ENCODE measurements around the gene PPP5C. TPM values are rescaled to one million over a fixed set of nuclear protein-coding genes. Genes with fewer than 3 reads are reported as not detected.
"Not testable (repeated sequence)": the region's sequence is repeated elsewhere in the genome, so short reads cannot be mapped to it uniquely, and the experiment has no call there.

PPP5C gene
- total RNA-seq, 1 donor from 2014 or later = 70.9 TPM

DNA sequence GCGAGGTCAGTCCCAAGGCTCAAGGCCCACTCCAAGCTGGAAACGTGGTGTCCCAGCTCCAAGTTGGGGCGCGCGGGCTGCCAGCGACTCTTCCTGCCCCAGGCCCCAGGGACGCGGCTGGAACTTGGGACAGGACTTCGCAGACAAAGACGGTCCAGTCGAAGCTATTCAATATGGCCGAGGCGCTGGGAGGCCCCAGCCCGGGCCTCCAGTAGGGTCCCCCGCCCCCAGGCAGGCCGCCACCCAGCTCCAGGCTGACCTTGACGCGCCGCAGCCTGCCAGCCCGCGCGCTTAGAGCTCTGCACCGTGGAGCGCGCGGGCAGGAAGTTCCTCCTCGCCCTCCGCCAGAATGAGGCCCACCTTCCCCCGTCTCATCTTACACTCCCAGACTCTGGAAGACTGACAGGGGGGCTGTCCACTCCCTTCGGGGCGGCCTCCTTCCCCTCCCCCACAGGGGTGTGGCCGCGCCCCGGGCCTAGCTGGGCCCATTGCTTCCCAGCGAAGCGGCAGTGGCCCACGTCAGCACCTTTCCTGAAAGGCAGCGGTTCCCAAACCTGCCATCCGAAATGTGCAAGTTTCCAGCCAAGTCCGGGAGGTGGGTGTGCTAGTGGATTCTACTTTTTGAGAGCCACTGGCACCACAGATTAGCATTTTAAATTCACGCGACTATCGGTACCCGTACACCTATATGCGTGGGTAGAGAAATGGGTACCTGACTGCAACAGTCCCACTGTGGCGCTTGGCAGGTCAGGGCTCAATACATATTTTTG lies 66.6 kb downstream of the PPP5C start, which contains the start of gene CCDC8:
CCDC8 (minus strand) TSS at position 303 of the 770 bp plus-strand sequence. CDS start 754 bp downstream, outside the sequence.
- peaks cover 29% of the 10 kb centered on the region for H4K20me1 ChIP-seq (ENCODE audit: insufficient read depth, low read length)
- H3K27me3 ChIP-seq (ENCODE audit: insufficient read depth, low read length) = no peaks in the 10 kb centered on the region
- peak within 1 kb of the TSS; percentile 75 for H2AFZ ChIP-seq (ENCODE audit: low read depth, low read length)
- peaks cover 23% of the 10 kb centered on the region for H3K79me2 ChIP-seq (ENCODE audit: insufficient read depth, low read length)
- TF ChIP-seq CTCF (IDR thresholded peaks at IDR 0.05; ENCODE audit: insufficient read depth, low read depth, low read length) (no peak), EZH2 (IDR thresholded peaks at IDR 0.05; ENCODE audit: insufficient read depth, low read length) (no peak)
- H3K9ac ChIP-seq (ENCODE audit: low read length) = peak within 1 kb of the TSS; percentile 71
- H3K27ac ChIP-seq (ENCODE audit: low read depth, low read length) = peak within 1 kb of the TSS; percentile 54
- Mint-ChIP-seq H3K27me3 (ENCODE audit: low read depth, unreplicated experiment) (no peaks in the 10 kb centered on the region), H3K4me1 (ENCODE audit: low read depth, unreplicated experiment) (peaks cover 23% of the 10 kb centered on the region), H3K27ac (ENCODE audit: unreplicated experiment) (peak within 1 kb of the TSS; percentile 83), H3K4me3 (ENCODE audit: unreplicated experiment) (peak within 1 kb of the TSS; percentile 93), H3K9me3 (ENCODE audit: unreplicated experiment) (peaks cover under 1% of the 10 kb centered on the region), H3K36me3 (ENCODE audit: low read depth, unreplicated experiment) (peaks cover 9% of the 10 kb centered on the region)
- DNase-seq (ENCODE audit: low read depth) (peak; percentile 95), FAIRE-seq (no peak)
- H3K36me3 ChIP-seq (ENCODE audit: insufficient read depth, low read length) = peaks cover 5% of the 10 kb centered on the region
- H3K9me3 ChIP-seq (ENCODE audit: insufficient read depth, low read depth, low read length) = no peaks in the 10 kb centered on the region
- peak within 1 kb of the TSS; percentile 59 for H3K4me3 ChIP-seq (ENCODE audit: insufficient read depth, low read depth, low read length)
- H3K4me1 ChIP-seq (ENCODE audit: insufficient read depth, low read length) = peaks cover 32% of the 10 kb centered on the region
- H3K4me2 ChIP-seq (ENCODE audit: low read length) = peak within 1 kb of the TSS; percentile 85

- FAIRE-seq; H3K4me3 Mint-ChIP-seq (ENCODE audit: unreplicated experiment); H3K27me3 ChIP-seq (ENCODE audit: insufficient read depth, low read length): not testable (repeated sequence)
Measured at GRCh38 chr19:46414899-46415298, 68.0 kb downstream of the PPP5C start.

DNA sequence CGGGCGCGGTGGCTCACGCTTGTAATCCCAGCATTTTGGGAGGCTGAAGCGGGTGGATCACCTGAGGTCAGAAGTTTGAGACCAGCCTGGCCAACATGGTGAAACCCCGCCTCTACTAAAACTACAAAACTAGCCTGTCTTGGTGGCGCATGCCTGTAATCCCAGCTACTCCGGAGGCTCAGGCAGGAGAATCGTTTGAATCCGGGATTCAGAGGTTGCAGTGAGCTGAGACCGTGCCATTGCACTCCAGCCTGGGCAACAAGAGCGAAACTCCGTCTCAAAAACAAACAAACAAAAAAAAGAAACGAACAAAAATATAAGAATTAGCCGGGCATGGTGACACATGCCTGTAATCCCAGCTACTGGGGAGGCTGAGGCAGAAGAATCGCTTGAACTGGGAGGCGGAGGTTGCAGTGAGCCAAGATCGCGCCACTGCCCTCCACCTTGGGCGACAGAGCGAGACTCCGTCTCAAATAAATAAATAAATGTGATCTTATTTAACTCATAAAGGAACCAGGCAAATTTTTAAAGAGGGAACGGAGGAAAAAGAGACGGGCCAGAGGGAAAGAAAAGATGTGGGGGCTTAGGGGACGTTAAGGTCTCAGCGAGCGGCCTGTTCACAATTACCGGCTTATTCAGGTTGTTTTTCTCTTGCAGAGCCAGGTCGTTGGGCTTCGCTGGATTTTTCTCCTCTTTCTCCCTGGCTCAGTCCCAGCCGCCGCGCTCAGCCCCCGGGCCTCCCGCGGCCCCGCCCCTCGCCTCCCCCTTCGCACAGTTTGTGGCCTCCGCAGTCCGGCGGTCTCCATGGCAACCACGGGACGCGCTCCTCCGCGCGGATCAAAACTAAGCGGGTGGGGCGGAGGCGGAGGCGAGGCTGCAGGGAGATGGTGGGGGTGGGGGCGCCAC lies 69.2 kb downstream of the PPP5C start:
- Mint-ChIP-seq H3K4me1 (ENCODE audit: low read depth, unreplicated experiment) (peaks cover 13% of the 10 kb centered on the region), H3K27ac (ENCODE audit: unreplicated experiment) (peak overlapping the region; percentile 92), H3K4me3 (ENCODE audit: unreplicated experiment) (peak overlapping the region; percentile 79)
- not testable (repeated sequence) for H3K36me3 ChIP-seq (ENCODE audit: insufficient read depth, low read length); H3K27me3 Mint-ChIP-seq (ENCODE audit: low read depth, unreplicated experiment); FAIRE-seq; H3K9me3 Mint-ChIP-seq (ENCODE audit: unreplicated experiment); H3K27me3 ChIP-seq (ENCODE audit: insufficient read depth, low read length); H3K9me3 ChIP-seq (ENCODE audit: insufficient read depth, low read depth, low read length); H3K36me3 Mint-ChIP-seq (ENCODE audit: low read depth, unreplicated experiment)
- peak overlapping the region; percentile 73 for H2AFZ ChIP-seq (ENCODE audit: low read depth, low read length)
- H3K4me2 ChIP-seq (ENCODE audit: low read length) = peak overlapping the region; percentile 84
- peak overlapping the region; percentile 24 for H3K27ac ChIP-seq (ENCODE audit: low read depth, low read length)
- DNase-seq (ENCODE audit: low read depth) = peak; percentile 75
- H3K79me2 ChIP-seq (ENCODE audit: insufficient read depth, low read length) = peaks cover 21% of the 10 kb centered on the region
- peak overlapping the region; percentile 54 for H3K9ac ChIP-seq (ENCODE audit: low read length)
- H3K4me3 ChIP-seq (ENCODE audit: insufficient read depth, low read depth, low read length) = peak overlapping the region; percentile 61
- H3K4me1 ChIP-seq (ENCODE audit: insufficient read depth, low read length) = peaks cover 29% of the 10 kb centered on the region
- H4K20me1 ChIP-seq (ENCODE audit: insufficient read depth, low read length) = peaks cover 13% of the 10 kb centered on the region

More at GRCh38 chr19:46414899-46415298, 68.0 kb downstream of the PPP5C start:
- not testable (repeated sequence) for H2AFZ ChIP-seq (ENCODE audit: low read depth, low read length); H3K27ac Mint-ChIP-seq (ENCODE audit: unreplicated experiment); H3K4me2 ChIP-seq (ENCODE audit: low read length); H3K9me3 ChIP-seq (ENCODE audit: insufficient read depth, low read depth, low read length); H3K9ac ChIP-seq (ENCODE audit: low read length); H3K4me3 ChIP-seq (ENCODE audit: insufficient read depth, low read depth, low read length); H3K27me3 Mint-ChIP-seq (ENCODE audit: low read depth, unreplicated experiment); H3K9me3 Mint-ChIP-seq (ENCODE audit: unreplicated experiment); H3K36me3 Mint-ChIP-seq (ENCODE audit: low read depth, unreplicated experiment); H3K27ac ChIP-seq (ENCODE audit: low read depth, low read length); DNase-seq (ENCODE audit: low read depth); H3K36me3 ChIP-seq (ENCODE audit: insufficient read depth, low read length)
- peaks cover 29% of the 10 kb centered on the region for H3K4me1 ChIP-seq (ENCODE audit: insufficient read depth, low read length)
- peaks cover 25% of the 10 kb centered on the region for H4K20me1 ChIP-seq (ENCODE audit: insufficient read depth, low read length)
- peaks cover 19% of the 10 kb centered on the region for H3K4me1 Mint-ChIP-seq (ENCODE audit: low read depth, unreplicated experiment)
- peaks cover 23% of the 10 kb centered on the region for H3K79me2 ChIP-seq (ENCODE audit: insufficient read depth, low read length)
